Vagina (tissue), 2 donors: ENCODE measurements around the gene PAM16. TPM values are rescaled to one million over a fixed set of nuclear protein-coding genes. Genes with fewer than 3 reads are reported as not detected.
A peak's percentile ranks its signal among the peaks of the same experiment; 100 is the strongest.

ENCODE experiments used
- DNase-seq, 2 donors: peaks; one replicate each; pipeline ENCODE4 v3.0.0-alpha.2; 2017; ENCODE audit errors: extremely low spot score in 2 of 2
- H3K27ac ChIP-seq: fragments of 200-600 bp; sonication (generic); one replicate; pipeline ENCODE4 v1.5.1; 2019
- H3K27me3 ChIP-seq: fragments of 200-600 bp; sonication (generic); one replicate; pipeline ENCODE4 v1.5.1; 2019
- H3K36me3 ChIP-seq, 2 donors: fragments of 200-600 bp; sonication (generic); one replicate each; pipeline ENCODE4 v1.5.1; 2017 to 2019
- H3K4me1 ChIP-seq: fragments of 200-600 bp; sonication (generic); one replicate; pipeline ENCODE4 v1.5.1; 2019
- H3K4me3 ChIP-seq, 2 donors: fragments of 200-600 bp; sonication (generic); 1 replicate in 1 of 2; 2 replicates in 1 of 2; pipeline ENCODE4 v1.5.1; 2016 to 2019
- H3K9me3 ChIP-seq: fragments of 200-600 bp; sonication (generic); one replicate; pipeline ENCODE4 v1.5.1; 2019
- CTCF ChIP-seq, 3 experiments: fragments of 450-650 bp in 2 of 3; fragments of 200-600 bp in 1 of 3; sonication (generic) in 1 of 3; IDR thresholded peaks; one replicate each; pipeline ENCODE4 v1.5.1; 2017 to 2019; ENCODE audit warnings: antibody characterized with exemption in 3 of 3, mild to moderate bottlenecking in 2 of 3, moderate library complexity in 2 of 3
- POLR2A ChIP-seq, 2 donors: fragments of 450-650 bp; IDR thresholded peaks; one replicate each; pipeline ENCODE4 v1.6.1; 2017; ENCODE audit warnings: antibody characterized with exemption in 2 of 2, mild to moderate bottlenecking in 2 of 2, moderate library complexity in 2 of 2
- POLR2AphosphoS5 ChIP-seq, 2 donors: sonication (generic); formaldehyde crosslinking; IDR thresholded peaks; one replicate each; pipeline ENCODE4 v1.9.0; 2017; ENCODE audit warnings: antibody characterized with exemption in 2 of 2, mild to moderate bottlenecking in 2 of 2, low read depth in 1 of 2; ENCODE audit not compliant: insufficient read depth in 1 of 2
- intact Hi-C: fragments of 100-400 bp; cut with DNase I; formaldehyde crosslinking; loops from one replicate; pipeline ENCODE4 v1.15.1; 2023
- total RNA-seq: library from RNA; depleted of rRNA; stranded (reverse); fragments of >200 nt; gene quantifications from one replicate; pipeline ENCODE4 v1.2.3, GENCODE V29; 2016

The PAM16 gene
- total RNA-seq, 1 donor from 2014 or later, result 76.1 TPM

- Histone ChIP-seq H3K4me1 (peaks cover 20% of the 10 kb centered on the region), H3K27ac (no peak overlapping the region), H3K4me3 (no peak overlapping the region), H3K9me3 (no peaks in the 10 kb centered on the region), H3K27me3 (no peaks in the 10 kb centered on the region), H3K36me3 (no peaks in the 10 kb centered on the region)
- no peak for TF ChIP-seq POLR2A (IDR thresholded peaks at IDR 0.05)
- TF ChIP-seq POLR2AphosphoS5 (IDR thresholded peaks at IDR 0.05; ENCODE audit: insufficient read depth in 1 of 2, low read depth in 1 of 2), result no peak
- no peak for TF ChIP-seq CTCF (IDR thresholded peaks at IDR 0.05)
- intact Hi-C loops, result no loop called here
- no peak for DNase-seq
These were observed 3.6 kb upstream of the PAM16 start for GRCh38 chr16:4354512-4355409.

- Histone ChIP-seq H3K4me3 (no peak overlapping the region), H3K27ac (no peak overlapping the region), H3K27me3 (no peaks in the 10 kb centered on the region), H3K36me3 (no peaks in the 10 kb centered on the region), H3K4me1 (peaks cover 22% of the 10 kb centered on the region), H3K9me3 (no peaks in the 10 kb centered on the region)
- intact Hi-C loops, result no loop called here
- no peak for TF ChIP-seq POLR2AphosphoS5 (IDR thresholded peaks at IDR 0.05; ENCODE audit: insufficient read depth in 1 of 2, low read depth in 1 of 2)
- no peak for TF ChIP-seq POLR2A (IDR thresholded peaks at IDR 0.05)
- no peak for TF ChIP-seq CTCF (IDR thresholded peaks at IDR 0.05)
- DNase-seq, result no peak
These were observed 2.6 kb upstream of the PAM16 start for GRCh38 chr16:4353675-4354074.

- H3K4me3 ChIP-seq, result no peak overlapping the region
- intact Hi-C loops, result no loop called here
- H3K27me3 ChIP-seq, result no peaks in the 10 kb centered on the region
- no peak overlapping the region for H3K27ac ChIP-seq
- H3K9me3 ChIP-seq, result no peaks in the 10 kb centered on the region
- H3K4me1 ChIP-seq, result peaks cover 30% of the 10 kb centered on the region
- DNase-seq, result no peak
- H3K36me3 ChIP-seq, result no peaks in the 10 kb centered on the region
- TF ChIP-seq POLR2A (IDR thresholded peaks at IDR 0.05) (no peak), CTCF (IDR thresholded peaks at IDR 0.05) (no peak), POLR2AphosphoS5 (IDR thresholded peaks at IDR 0.05; ENCODE audit: insufficient read depth in 1 of 2, low read depth in 1 of 2) (no peak)
These were observed 1.7 kb upstream of the PAM16 start for GRCh38 chr16:4352843-4353242.

GRCh38 chr16:4351880-4352279 is 759 bp upstream of the PAM16 start:
- DNase-seq, result no peak
- intact Hi-C loops, result no loop called here
- peaks cover 32% of the 10 kb centered on the region for H3K4me1 ChIP-seq
- no peak overlapping the region for H3K4me3 ChIP-seq
- H3K9me3 ChIP-seq, result no peaks in the 10 kb centered on the region
- H3K27ac ChIP-seq, result no peak overlapping the region
- H3K36me3 ChIP-seq, result no peaks in the 10 kb centered on the region
- no peaks in the 10 kb centered on the region for H3K27me3 ChIP-seq
- no peak for TF ChIP-seq CTCF (IDR thresholded peaks at IDR 0.05)
- no peak for TF ChIP-seq POLR2A (IDR thresholded peaks at IDR 0.05)
- no peak for TF ChIP-seq POLR2AphosphoS5 (IDR thresholded peaks at IDR 0.05; ENCODE audit: insufficient read depth in 1 of 2, low read depth in 1 of 2)

- Histone ChIP-seq H3K9me3 (no peaks in the 10 kb centered on the region), H3K27ac (peak overlapping the region; percentile 67), H3K4me3 (peak overlapping the region; percentile 89 to 96), H3K27me3 (no peaks in the 10 kb centered on the region), H3K36me3 (no peaks in the 10 kb centered on the region), H3K4me1 (peaks cover 32% of the 10 kb centered on the region)
- DNase-seq, result no peak
- TF ChIP-seq CTCF (IDR thresholded peaks at IDR 0.05) (no peak), POLR2AphosphoS5 (IDR thresholded peaks at IDR 0.05; ENCODE audit: insufficient read depth in 1 of 2, low read depth in 1 of 2) (no peak), POLR2A (IDR thresholded peaks at IDR 0.05) (no peak)
- intact Hi-C loops, result no loop called here
These were observed 745 bp downstream of the PAM16 start for GRCh38 chr16:4350365-4350786.
